PC-9 (cell line): ENCODE measurements around the gene MIER2. TPM values are rescaled to one million over a fixed set of nuclear protein-coding genes. Genes with fewer than 3 reads are reported as not detected.

Experiments
- BruUV-seq: library from RNA; stranded (reverse); fragments of 400-500 nt; replicated peaks from 2 replicates; lab custom pipeline; 2021; lab: Mats Ljungman, UMichigan
- CTCF ChIA-PET: fragments of 300-600 bp; sonication (Branson Sonifier 250); formaldehyde crosslinking; loops from one replicate; lab custom pipeline; 2022; ENCODE audit warnings: antibody characterized with exemption; lab: Charles Lee
- POLR2A ChIA-PET: fragments of 300-600 bp; sonication (Branson Sonifier 250); formaldehyde crosslinking; loops from one replicate; lab custom pipeline; 2022; ENCODE audit warnings: antibody characterized with exemption; ENCODE audit not compliant: unreplicated experiment; lab: Charles Lee
- DNase-seq, 2 experiments: peaks; one replicate each; pipeline versions ENCODE4 v3.0.0 to v3.0.0-alpha.2; 2015 to 2022; ENCODE audit warnings: mixed read lengths in 1 of 2
- H2AFZ ChIP-seq: fragments of 200-600 bp; sonication (generic); 2 replicates; pipeline ENCODE4 v1.8.1; 2017; ENCODE audit warnings: antibody characterized with exemption
- H3F3A ChIP-seq: fragments of 200-600 bp; sonication (generic); 2 replicates; pipeline ENCODE4 v1.8.1; 2017; ENCODE audit warnings: antibody characterized with exemption, mild to moderate bottlenecking, low read depth; ENCODE audit not compliant: insufficient read depth
- H3K27ac ChIP-seq: fragments of 200-600 bp; sonication (generic); 2 replicates; pipeline ENCODE4 v1.6.1; 2016; ENCODE audit warnings: mixed run types
- H3K27me3 ChIP-seq: fragments of 200-600 bp; sonication (generic); 2 replicates; pipeline ENCODE4 v1.6.1; 2016; ENCODE audit warnings: low read depth, mixed run types; ENCODE audit not compliant: insufficient read depth
- H3K36me3 ChIP-seq: fragments of 200-600 bp; sonication (generic); 2 replicates; pipeline ENCODE4 v1.6.1; 2016; ENCODE audit warnings: low read depth, mixed run types
- H3K4me1 ChIP-seq: fragments of 200-600 bp; sonication (generic); replicated peaks from 2 replicates; pipeline ENCODE4 v1.6.1; 2016; ENCODE audit warnings: mixed run types; ENCODE audit not compliant: insufficient read depth
- H3K4me2 ChIP-seq: fragments of 200-600 bp; sonication (generic); 2 replicates; pipeline ENCODE4 v1.6.1; 2017; ENCODE audit warnings: mixed run types
- H3K4me3 ChIP-seq: fragments of 200-600 bp; sonication (generic); 2 replicates; pipeline ENCODE4 v1.6.1; 2016; ENCODE audit warnings: mixed run types
- H3K79me2 ChIP-seq: fragments of 200-600 bp; sonication (generic); 2 replicates; pipeline ENCODE4 v1.6.1; 2017; ENCODE audit warnings: low read depth, mixed run types
- H3K9me2 ChIP-seq: fragments of 200-600 bp; sonication (generic); 2 replicates; pipeline ENCODE4 v1.8.1; 2017; ENCODE audit warnings: mild to moderate bottlenecking; ENCODE audit not compliant: insufficient read depth
- H3K9me3 ChIP-seq: fragments of 200-600 bp; sonication (generic); 2 replicates; pipeline ENCODE4 v1.8.1; 2016; ENCODE audit warnings: low read depth; ENCODE audit not compliant: insufficient read depth
- H4K20me1 ChIP-seq: fragments of 200-600 bp; sonication (generic); 2 replicates; pipeline ENCODE4 v1.8.1; 2017; ENCODE audit not compliant: insufficient read depth
- CTCF ChIP-seq: fragments of 200-600 bp; sonication (generic); conservative IDR thresholded peaks from 2 replicates; pipeline ENCODE4 v1.6.1; 2017; ENCODE audit warnings: mixed run types, antibody characterized with exemption, mild to moderate bottlenecking, moderate library complexity
- EZH2 ChIP-seq: fragments of 200-600 bp; sonication (generic); IDR thresholded peaks from 2 replicates; pipeline ENCODE4 v1.8.0; 2017; ENCODE audit warnings: antibody characterized with exemption, low read depth
- intact Hi-C: fragments of 100-400 bp; cut with micrococcal nuclease; formaldehyde crosslinking; loops from one replicate; pipeline ENCODE4 v1.10.0; 2022; ENCODE audit not compliant: unreplicated experiment
- total RNA-seq: library from RNA; stranded (reverse); gene quantifications from 2 replicates; pipeline ENCODE4 v1.2.3, GENCODE V29; 2021

The MIER2 gene
- total RNA-seq, 1 experiment from 2014 or later = 25.2 TPM

- Histone ChIP-seq H3K9me2 (no peaks in the 10 kb centered on the region), H3K36me3 (no peaks in the 10 kb centered on the region), H3K9me3 (no peaks in the 10 kb centered on the region), H3K27ac (no peak overlapping the region), H4K20me1 (no peaks in the 10 kb centered on the region; the same call in 1 of the 2 replicates), H3K4me2 (no peak overlapping the region), H3K4me1 (no peaks in the 10 kb centered on the region), H3F3A (no peaks in the 10 kb centered on the region), H3K79me2 (no peaks in the 10 kb centered on the region), H3K27me3 (no peaks in the 10 kb centered on the region), H3K4me3 (no peak overlapping the region), H2AFZ (no peak overlapping the region)
- TF ChIP-seq EZH2 = no peak
- no peak for TF ChIP-seq CTCF
- ChIA-PET CTCF (no interaction called here), POLR2A (no interaction called here)
- BruUV-seq = no TSS peak
- DNase-seq = no peak
- intact Hi-C loops = no loop called here
Observed at GRCh38 chr19:307793-308420, 36.7 kb downstream of the MIER2 start.

- no peaks in the 10 kb centered on the region; the same call in 1 of the 2 replicates for H4K20me1 ChIP-seq
- no peak overlapping the region for H2AFZ ChIP-seq
- H3K9me2 ChIP-seq = no peaks in the 10 kb centered on the region
- no peaks in the 10 kb centered on the region for H3F3A ChIP-seq
- H3K36me3 ChIP-seq = no peaks in the 10 kb centered on the region
- TF ChIP-seq EZH2 = no peak
- TF ChIP-seq CTCF = no peak
- no peak overlapping the region for H3K4me3 ChIP-seq
- no peaks in the 10 kb centered on the region for H3K9me3 ChIP-seq
- CTCF ChIA-PET = no interaction called here
- POLR2A ChIA-PET = no interaction called here
- DNase-seq = no peak
- H3K4me1 ChIP-seq = no peaks in the 10 kb centered on the region
- H3K27me3 ChIP-seq = no peaks in the 10 kb centered on the region
- H3K27ac ChIP-seq = no peak overlapping the region
- intact Hi-C loops = no loop called here
- no peaks in the 10 kb centered on the region for H3K79me2 ChIP-seq
- no TSS peak for BruUV-seq
- H3K4me2 ChIP-seq = no peak overlapping the region
Observed at GRCh38 chr19:307111-307531, 37.5 kb downstream of the MIER2 start.

GRCh38 chr19:306151-306900, 38.3 kb downstream of the MIER2 start:
- Histone ChIP-seq H3K4me1 (no peaks in the 10 kb centered on the region), H2AFZ (no peak overlapping the region), H3K27ac (no peak overlapping the region), H3F3A (0 out of 2 replicates have a peak, but pooled peaks cover 2% of the 10 kb centered on the region), H3K9me2 (no peaks in the 10 kb centered on the region), H3K4me2 (no peak overlapping the region), H3K4me3 (no peak overlapping the region), H3K36me3 (no peaks in the 10 kb centered on the region), H4K20me1 (no peaks in the 10 kb centered on the region; the same call in 1 of the 2 replicates), H3K27me3 (no peaks in the 10 kb centered on the region), H3K79me2 (no peaks in the 10 kb centered on the region), H3K9me3 (no peaks in the 10 kb centered on the region)
- no peak for TF ChIP-seq CTCF
- TF ChIP-seq EZH2 = no peak
- BruUV-seq = no TSS peak
- no peak for DNase-seq
- intact Hi-C loops = no loop called here
- ChIA-PET CTCF (no interaction called here), POLR2A (no interaction called here)
